Spleen (tissue), 7 donors: ENCODE measurements around the gene BDNF.

Source experiments
- POLR2A ChIP-seq, 3 donors: fragments of 450-650 bp; IDR thresholded peaks; one replicate each; pipeline ENCODE4 v1.5.1; 2017; ENCODE audit warnings: antibody characterized with exemption in 3 of 3, mild to moderate bottlenecking in 1 of 3
- TF ChIP-seq, protein P1 (sequence below), 11 experiments: fragments of 200-600 bp in 7 of 11; fragments of 450-650 bp in 4 of 11; sonication (generic) in 4 of 11; IDR thresholded peaks in 8 of 11; conservative IDR thresholded peaks in 3 of 11; 1 replicate in 7 of 11; 2 replicates in 4 of 11; pipeline versions ENCODE4 v1.4.0 to v1.8.0; 2016 to 2021; ENCODE audit warnings: antibody characterized with exemption in 11 of 11, inconsistent platforms in 4 of 11, mild to moderate bottlenecking in 1 of 11
- donor health status: DM: no; HTN: no; CAD: no; lungs with moderate emphysema.
- donor health status: DM: no; HTN: no; CAD: no.
- donor health status: DM: no; HTN: no; CAD: no.

GRCh38 chr11:27698872-27699241 lies 1.4 kb downstream of the BDNF start:
- TF ChIP-seq, protein P1, sequence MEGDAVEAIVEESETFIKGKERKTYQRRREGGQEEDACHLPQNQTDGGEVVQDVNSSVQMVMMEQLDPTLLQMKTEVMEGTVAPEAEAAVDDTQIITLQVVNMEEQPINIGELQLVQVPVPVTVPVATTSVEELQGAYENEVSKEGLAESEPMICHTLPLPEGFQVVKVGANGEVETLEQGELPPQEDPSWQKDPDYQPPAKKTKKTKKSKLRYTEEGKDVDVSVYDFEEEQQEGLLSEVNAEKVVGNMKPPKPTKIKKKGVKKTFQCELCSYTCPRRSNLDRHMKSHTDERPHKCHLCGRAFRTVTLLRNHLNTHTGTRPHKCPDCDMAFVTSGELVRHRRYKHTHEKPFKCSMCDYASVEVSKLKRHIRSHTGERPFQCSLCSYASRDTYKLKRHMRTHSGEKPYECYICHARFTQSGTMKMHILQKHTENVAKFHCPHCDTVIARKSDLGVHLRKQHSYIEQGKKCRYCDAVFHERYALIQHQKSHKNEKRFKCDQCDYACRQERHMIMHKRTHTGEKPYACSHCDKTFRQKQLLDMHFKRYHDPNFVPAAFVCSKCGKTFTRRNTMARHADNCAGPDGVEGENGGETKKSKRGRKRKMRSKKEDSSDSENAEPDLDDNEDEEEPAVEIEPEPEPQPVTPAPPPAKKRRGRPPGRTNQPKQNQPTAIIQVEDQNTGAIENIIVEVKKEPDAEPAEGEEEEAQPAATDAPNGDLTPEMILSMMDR (IDR thresholded peaks at IDR 0.05 in 8 of 11, conservative IDR thresholded peaks at IDR 0.05 in 3 of 11), result peak in 10 of 11 experiments; percentile 10 to 83 (median 68)
- TF ChIP-seq POLR2A (IDR thresholded peaks at IDR 0.05), result no peak
